GM19324 (cell line): ENCODE data around the gene MYL3.
A peak's percentile ranks its signal among the peaks of the same experiment; 100 is the strongest.

Source experiments
- ATAC-seq: cut with Tn5 transposase; IDR thresholded peaks from one replicate; pipeline ENCODE4 v1.9.1; 2021; ENCODE audit warnings: mild to moderate bottlenecking, moderate library complexity; ENCODE audit not compliant: unreplicated experiment, low FRiP score

The MYL3 gene

DNA sequence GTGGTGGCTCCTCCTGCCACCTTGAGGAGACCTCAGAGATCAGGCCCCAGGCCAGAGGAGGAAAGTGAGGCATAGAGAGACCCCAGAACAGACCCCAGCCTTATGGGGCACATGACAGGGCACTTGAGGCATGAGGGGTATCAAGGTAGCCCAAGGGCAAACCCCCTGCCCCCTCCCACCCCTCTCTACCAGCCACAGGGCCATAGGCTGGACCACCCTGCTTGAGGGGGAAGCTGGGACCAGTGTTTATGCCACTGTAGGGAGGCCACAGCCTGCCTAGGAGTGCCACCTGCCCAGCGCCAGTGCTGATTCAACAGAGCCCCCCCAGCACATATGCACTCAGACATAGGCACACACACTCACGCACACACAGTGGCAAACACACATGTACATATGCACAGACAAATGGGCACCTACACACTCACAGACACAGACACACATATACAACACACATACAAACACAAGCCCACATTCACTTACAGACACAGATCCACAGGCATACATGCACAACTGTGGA is 10.3 kb downstream of the MYL3 start:
- no peak for ATAC-seq

DNA sequence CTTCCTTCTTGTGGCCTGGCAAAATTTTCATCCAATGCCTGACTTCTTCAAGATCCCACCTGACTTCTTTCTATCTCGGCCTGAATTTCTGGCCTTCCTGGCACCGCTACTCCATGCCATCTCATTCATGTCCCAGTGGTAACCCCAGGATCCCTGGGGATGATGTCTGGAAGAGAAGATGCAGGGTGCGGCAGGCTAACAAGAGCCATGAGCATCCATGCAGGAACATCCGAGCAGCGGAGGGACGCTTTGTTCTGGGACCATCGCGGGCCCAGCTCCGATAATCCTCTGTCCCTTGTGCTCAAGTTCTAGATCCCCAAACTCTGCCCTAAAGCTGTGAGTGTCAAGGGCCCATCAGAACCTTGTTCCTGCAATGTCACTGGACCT is 10.9 kb downstream of the MYL3 start:
- no peak for ATAC-seq

DNA sequence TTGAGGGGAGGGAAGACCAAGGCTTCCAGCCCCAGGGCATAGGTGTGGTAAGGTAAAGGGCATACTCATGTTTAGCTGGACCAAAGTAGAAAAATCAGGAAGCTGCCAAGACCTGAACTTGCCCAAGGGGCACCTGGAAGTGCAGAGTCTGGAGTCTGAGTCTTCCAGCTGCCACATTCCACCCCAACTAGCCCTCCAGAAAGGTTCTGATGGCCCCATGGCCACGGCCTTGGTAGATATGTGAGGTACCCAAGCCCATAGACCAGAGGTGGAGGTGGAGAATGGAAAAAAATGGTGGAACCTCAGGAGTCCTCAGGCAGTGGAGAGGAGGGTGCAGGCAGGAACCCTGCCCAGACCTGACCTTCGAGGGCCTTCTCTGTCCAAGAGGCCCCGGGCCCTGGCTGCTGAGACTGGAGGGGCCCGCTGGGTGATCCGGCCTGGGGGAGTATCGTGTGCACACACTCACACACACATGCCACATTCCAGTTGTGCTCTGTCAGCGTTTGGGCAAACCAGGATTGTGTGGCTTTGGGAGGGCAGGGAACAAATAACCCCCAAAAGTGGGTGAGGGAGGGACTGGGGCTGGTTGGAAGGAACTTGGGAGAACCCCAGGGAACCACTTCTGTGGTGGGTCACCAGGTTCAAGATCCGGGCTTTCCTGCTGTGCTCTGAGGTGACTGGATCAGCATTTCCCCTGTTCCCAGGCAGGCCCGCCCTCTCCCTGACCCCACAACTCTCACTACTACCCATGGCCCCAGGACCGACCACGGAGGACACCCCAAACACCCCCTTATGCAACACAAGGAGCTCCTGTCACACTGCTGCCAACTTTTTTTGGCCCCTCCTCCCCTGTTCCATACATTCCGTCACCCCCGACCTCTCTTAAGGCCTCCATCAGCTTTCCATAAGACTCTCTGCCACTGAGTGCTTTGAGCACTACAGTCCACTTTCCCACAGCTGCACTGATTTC is 11.6 kb downstream of the MYL3 start:
- ATAC-seq: no peak

DNA sequence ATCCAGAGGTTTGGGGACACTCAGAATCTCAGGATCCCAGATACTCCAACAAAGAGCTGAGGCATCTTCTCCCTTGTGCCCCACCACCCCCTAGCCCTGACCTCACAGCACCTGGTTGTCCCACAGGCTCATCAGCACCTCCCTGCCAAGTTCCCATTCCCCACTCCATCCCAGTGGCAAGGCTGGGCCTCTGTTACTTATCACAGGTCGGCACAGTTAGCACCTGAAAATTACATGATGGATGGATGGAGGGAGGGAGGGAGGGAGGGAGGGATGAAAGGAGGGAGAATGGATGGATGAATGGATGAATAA is 12.8 kb downstream of the MYL3 start:
- ATAC-seq: no peak

DNA sequence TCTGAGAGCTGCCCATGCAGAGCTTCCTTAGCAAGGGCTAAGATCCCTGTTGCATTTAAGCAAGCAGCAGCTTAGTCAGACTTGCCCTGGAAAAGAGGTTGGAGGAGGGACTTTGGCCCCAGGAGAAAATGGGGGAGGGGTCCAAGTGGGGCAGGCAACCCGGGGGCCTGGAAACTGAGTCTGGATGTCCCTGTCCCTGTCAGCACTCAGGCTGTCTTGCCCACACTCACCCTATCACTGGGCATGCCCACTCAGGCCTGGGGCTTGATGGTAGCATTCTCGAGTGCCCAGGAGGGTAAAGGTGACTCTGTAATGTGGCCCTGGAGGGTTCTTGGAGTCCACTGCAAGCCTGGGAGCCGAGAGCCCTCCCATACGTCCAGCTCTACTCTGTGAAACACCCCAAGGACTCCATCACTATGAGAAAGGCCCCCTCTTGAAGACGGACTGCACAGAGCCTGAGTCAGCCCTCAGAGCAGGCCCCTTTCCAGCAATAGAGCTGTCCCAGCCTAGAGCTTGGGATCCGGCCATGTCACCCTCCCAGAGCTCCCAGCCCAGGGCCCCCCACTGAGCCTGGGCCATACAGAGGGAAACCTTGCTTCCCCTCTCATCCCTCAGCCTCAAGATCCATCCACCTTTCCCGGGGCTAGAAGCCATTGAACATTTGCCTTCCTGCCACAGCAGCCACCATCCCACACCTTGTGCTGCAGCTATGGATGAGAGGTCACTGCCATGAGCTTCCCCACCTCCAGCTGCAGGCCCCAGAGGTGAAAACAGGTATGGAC is 13.4 kb downstream of the MYL3 start:
- ATAC-seq: no peak

DNA sequence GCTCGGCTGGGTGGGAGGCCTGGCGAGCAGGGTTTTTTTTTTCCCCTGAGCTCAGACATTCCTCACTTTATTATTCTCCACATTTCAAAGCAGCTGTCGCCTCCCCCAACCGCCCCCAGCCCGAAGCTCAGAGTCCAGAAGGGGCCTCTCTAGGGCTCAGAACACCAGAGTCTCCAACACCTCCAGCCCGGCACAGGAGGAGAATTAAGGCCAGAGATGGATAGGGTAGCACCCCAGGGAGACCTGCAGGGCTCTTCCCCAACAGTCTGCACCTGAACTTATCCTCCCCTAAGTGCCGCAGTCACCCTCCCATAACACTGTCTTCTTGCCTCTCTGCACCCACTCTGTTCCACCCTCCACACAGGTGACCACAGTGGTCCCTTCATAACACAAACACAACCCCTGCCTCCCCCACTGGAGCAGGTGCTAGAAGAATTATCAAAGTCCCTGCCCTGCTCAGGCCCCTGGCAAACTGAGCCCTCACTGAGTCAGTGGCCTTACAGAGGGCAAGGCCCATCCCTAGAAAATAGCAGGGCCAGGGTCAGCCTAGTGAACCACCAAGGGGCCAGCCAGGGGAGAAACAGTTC is 14.1 kb downstream of the MYL3 start:
- no peak for ATAC-seq

DNA sequence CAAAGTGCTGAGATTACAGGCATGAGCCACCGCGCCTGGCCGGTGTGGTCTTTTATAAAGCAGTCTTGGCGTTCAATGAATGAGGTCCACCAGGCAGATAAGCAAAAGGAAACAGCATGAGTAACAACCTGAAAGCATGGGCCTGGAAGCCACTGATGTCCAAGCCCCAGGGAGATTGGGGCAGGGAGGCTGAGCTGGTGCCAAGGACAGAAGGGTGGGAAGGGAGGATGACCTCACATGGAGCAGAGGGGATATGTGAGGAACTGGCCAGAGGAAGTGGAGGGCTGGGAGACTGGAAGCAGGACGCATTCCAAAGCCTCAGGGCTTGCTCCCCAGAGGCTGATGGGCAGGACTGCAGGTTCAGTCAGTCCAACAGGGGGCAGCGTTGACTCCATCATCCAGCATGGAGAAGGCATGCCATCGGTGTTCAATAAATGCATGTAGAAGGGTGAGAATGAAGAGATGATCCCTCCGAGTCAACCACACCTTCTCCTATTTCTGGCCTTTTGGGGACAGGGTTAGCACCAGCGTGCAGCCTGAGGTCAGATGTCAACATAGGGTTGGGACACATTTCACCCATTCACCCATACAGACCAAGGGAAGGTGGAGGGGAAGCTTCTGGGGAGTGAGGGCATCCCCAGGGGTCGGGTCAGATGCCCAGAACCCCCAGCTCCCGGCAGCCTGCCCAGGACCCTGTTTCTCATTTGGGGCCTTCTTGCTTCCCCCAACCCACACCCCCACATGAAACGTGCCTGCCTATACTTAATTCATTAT is 14.8 kb downstream of the MYL3 start:
- ATAC-seq: no peak

DNA sequence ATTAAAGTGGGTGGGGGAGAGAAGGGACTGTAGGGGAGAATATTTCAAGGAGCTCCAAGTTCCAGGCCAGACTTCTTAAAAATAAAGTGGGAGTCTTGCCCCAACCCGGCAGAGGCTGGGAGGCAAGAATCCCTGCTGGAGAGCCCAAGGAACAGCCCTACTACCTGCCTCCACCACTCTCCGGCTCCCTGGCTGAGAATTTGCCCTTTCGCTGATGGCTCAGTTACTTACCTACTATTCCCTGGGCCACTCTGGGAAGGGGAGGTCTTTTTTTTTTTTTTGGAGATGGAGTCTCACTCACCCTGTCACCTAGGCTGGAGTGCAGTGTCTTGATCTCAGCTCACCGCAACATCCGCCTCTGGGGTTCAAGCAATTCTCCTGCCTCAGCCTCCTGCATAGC is 15.5 kb downstream of the MYL3 start:
- no peak for ATAC-seq

DNA sequence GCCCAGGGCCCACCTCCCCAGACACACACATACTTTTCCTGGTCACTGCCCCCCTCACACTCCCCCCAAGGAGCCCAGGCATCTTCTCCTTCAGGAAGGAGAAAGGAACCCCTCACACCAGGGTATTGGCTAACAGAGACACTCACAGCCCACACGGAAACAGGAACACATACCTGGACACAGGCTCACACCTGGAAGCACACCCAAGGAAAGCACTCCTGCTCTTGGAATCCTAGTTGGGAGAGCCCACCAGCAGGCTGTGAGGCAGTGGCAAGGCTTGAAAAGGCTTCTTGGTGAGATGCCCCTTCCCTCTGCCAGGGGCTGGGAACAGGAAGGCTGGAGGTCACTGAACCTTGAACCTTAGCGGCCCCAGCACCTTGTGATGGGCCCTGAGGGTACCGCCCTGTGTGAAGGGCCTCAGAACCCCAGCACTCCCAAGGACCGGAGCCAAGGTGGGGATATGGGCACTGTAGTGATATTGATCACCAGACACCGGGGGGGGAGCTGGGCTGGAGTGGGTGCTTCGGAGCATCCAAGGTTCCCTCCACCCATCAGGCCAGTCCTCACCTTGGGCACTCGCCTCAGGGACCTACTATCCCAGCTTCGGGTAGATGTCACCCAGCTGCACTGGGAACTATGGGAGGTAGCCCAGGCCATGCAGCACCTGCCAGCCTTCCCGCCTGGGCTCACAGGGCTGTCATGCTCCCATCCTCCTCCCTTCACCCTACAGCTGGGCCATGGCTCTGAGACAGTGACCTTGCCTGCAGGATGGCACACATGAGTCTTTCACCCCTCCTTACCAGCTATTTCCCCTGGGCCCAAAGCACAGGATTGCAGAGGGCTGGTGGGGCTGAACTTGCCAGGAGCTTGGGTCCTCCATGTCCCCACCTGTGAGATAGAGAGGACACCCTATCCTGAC is 16.4 kb downstream of the MYL3 start:
- ATAC-seq: no peak

DNA sequence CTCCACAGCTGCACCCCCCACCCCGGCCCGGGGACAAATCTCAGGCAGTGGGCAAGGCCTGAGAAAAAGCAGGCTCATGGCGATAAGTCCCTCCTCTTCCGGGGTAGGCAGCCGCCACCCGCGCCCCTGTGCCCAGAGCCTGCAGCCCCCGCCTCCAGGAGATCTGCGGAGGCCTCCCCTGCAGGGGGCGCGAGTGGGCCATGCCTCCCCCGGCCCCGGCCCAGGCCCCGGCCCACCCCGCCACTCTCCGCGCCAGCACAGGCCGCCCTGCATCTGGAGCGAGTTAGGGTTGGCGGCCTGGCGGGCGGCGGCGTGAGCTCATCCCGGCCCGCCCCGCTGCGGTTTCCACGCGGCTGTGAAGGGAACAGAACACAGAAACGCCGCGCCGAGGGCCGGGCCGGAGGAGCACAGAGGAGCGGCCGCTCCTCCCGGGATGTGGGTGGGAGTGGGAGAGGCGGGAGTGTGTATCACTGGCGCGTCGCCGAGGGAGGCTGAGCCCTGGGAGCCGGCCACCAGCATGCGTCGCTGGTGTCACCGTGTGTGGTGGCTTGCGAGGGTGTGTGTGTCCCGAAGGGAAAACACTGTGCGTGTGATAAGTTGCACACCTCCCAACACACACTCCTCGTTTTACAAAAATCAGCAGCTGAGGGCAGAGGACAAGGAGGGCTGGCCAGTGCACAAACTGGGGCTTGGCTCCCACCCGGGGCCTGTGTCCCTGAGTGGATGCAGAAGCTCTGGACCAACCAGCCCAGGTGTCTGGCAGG is 17.2 kb downstream of the MYL3 start:
- peak; percentile 78 for ATAC-seq

DNA sequence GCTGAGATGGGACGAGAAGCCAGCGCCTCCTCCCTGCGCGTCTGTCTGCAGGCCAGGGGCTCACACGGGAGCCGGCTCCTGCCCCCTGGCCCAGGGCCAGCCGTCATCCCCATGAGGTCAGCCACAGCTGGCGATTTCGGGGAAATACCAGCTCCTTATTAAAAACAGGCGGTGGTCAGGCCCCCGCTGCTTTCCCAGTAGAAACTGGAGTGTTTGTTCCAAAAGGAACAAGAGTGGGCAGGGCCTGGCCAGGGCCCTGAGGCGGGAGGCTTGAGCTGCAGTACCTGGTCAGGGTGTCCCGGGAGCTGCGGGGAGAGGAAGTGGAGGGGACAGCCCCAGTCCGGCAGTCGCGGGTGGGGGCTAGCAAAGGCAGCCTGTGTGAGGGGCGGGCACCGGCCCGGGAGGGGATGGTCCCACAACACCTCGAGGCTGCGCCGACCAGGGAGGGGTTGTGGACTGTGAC is 17.8 kb downstream of the MYL3 start:
- ATAC-seq: peak; percentile 55

DNA sequence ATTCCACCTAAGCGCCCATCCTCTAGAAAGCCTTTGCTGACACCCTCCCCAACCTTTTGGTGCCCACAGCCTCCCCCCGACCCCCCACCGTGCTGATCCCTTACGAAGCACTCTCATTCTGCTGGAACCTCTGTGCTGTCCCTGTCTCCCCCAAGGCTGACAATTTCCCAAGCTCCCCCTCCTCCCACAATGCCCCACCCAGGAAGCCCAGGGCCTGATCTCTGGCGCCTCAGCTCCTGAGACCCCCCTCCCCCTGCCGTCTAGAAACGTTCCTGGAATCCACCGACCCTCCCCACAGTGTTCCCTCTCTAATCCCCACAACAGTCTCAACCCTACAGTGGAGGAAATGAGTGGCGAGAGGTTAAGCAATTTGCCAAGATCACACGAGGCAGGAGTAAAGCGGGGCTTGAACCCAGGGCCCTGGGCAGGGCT is 18.3 kb downstream of the MYL3 start:
- ATAC-seq: no peak

DNA sequence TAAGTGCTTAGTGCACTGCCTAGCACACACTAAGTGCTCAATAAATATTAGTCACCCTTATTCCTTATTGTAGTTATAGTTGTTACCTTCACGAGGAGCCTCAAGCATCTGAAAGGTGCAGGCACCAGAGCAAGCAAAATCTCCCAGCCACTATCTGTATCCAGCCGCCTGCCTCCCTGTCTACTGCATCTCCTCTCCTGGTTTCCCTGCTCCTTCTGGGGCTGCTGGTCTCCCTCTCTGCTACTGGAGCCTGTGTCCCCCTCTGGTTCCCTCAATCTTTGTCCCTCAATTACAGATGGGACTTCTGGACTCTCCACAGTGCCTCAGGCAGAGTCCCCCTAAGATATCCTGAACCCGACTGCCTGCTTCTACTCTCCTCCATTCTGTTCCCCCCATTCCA is 18.8 kb downstream of the MYL3 start:
- ATAC-seq: no peak

DNA sequence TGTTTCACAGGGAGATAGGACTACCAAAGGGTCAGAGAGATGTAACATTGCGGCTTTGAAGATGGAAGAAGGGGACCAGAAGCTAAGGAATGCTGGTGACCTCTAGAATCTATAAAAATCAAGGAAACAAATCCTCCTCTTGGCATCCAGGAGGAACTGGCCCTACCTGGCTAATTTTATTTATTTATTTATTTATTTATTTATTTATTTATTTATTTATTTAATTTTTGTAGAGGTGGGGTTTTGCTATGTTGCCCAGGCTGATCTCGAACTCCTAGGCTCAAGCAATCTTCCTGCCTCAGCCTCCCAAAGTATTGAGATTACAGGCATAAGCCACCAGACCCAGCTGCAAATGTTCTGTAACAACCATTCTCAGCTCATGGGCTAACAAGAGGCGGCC is 19.7 kb downstream of the MYL3 start:
- no peak for ATAC-seq

DNA sequence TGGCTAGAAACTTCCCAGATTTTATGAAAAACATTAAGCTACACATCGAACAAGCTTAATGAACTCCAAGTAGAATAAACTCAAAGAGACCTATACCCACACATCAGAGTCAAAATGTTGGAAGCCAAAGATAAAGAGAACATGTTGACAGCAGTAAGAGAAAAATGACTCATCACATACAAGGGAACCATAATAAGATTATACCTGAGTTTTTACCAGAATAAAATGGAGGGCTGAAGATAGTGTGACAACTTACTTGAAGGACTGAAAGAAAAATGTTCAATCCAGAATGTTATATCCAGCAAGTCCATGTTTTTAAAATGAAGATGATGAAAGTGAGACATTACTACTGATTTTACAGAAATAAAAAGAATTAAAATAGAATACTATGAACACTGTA is 22.8 kb downstream of the MYL3 start:
- ATAC-seq: no peak

DNA sequence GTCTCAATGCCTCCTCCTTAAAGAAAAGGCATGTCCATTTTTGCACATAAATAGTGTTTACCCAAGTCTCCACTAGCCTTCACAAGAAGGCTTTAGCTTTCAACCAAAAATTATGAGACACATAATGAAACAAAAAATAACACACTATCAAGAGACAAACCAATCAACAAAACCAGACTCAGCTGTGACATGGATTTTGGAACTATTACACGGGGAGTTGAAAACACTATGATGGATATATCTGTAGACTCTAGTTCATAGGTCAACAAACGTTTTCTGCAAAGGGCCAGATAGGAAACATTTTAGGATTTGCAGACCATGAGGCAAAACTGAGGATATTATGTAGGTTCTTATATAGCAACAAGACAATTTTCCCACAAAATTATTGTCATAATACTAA is 24.9 kb downstream of the MYL3 start:
- ATAC-seq: no peak

DNA sequence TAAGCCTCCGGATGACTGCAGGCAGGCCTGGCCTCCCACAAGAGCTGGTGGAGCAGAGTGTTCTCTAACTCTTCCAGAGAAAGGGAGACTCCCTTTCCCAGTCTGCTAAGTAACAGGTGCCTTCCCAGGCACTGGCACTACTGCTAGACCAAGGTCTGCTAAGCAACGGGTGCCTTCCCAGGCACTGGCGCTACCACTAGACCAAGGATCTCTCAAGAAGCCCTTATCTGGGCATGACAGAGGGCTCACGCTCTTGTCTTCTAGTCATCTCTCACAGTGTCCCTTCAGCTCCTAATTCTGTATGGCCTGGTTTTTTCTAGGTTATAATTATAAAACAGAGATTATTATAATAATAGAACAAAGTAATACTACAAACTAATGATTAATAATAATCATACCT is 27.8 kb downstream of the MYL3 start:
- no peak for ATAC-seq

DNA sequence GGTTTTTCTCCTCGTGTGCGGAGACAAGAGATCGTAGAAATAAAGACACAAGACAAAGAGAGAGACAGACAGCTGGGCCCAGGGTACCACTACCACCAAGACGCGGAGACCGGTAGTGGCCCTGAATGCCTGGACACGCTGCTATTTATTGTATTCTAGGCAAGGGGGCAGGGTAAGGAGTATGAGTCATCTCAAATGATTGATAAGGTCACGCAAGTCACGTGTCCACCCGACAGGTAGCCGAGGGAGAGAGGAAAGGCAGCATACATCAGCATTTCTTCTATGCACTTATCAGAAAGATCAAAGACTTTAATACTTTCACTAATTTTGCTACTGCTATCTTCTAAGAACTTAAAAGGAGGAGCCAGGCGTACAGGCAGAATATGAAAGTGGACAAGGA is 28.2 kb downstream of the MYL3 start:
- ATAC-seq: no peak
